ENCODE measurements around the gene MAPK1. TPM values are rescaled to one million over a fixed set of nuclear protein-coding genes. Genes with fewer than 3 reads are reported as not detected.

Gene MAPK1
- total and polyA plus RNA-seq, 9 of the 15 experiments (the other 6 are each of a cell fraction or from before 2014, with no cell fraction given), result 46.3 to 575 (median 283) TPM

GRCh38 chr22:21755851-21756284, 111.6 kb downstream of the MAPK1 start:
- Histone ChIP-seq H3K36me3 (ENCODE audit: control insufficient read depth, insufficient read depth, low read length) (peaks cover 49% of the 10 kb centered on the region), H3K27ac (ENCODE audit: extremely low read depth, low read depth, low read length) (peak overlapping the region; percentile 70), H3K4me2 (ENCODE audit: insufficient read depth, low read length) (peak overlapping the region; percentile 80), H4K20me1 (replicated peaks; ENCODE audit: control insufficient read depth, insufficient read depth, low read length) (peaks cover 7% of the 10 kb centered on the region; the same call in 1 of the 2 replicates), H3K4me3 (no peak overlapping the region), H3K9me1 (ENCODE audit: control insufficient read depth, insufficient read depth, low read length) (peaks cover 21% of the 10 kb centered on the region), H2AFZ (ENCODE audit: low read depth, low read length) (peak overlapping the region; percentile 30), H3K27me3 (ENCODE audit: control insufficient read depth in 2 of 2, insufficient read depth in 2 of 2, low read length in 2 of 2) (no peaks in the 10 kb centered on the region), H3K9me3 (replicated peaks; ENCODE audit: control insufficient read depth, insufficient read depth, low read depth, low read length) (no peaks in the 10 kb centered on the region), H3K79me2 (ENCODE audit: control insufficient read depth, insufficient read depth, low read length) (no peaks in the 10 kb centered on the region), H3K4me1 (replicated peaks in 1 of 2; ENCODE audit: control insufficient read depth in 2 of 2, insufficient read depth in 2 of 2, low read length in 2 of 2) (peaks cover 43% of the 10 kb centered on the region in 2 experiments), H3K9ac (ENCODE audit: insufficient read depth in 1 of 2, low read depth in 2 of 2, low read length in 2 of 2) (peak overlapping the region; percentile 13 to 55; a peak in 3 of 4 replicates)
- CTCF ChIA-PET (ENCODE audit: low intra/inter-chr PET ratio), result interaction anchor here (1.5 kb wide), 1 partner anchor 183 kb away, joined by 3 read pairs; no protein-coding TSS in a partner anchor
- ATAC-seq (peak; percentile 65), FAIRE-seq (peak; percentile 82), DNase-seq (ENCODE audit: extremely low read depth in 1 of 4, low spot score in 3 of 4) (peak; percentile 94 to 98 (median 98))
- 4% methylated on average over 5 of the region's 5 CpGs for WGBS (ENCODE audit: insufficient coverage, low coverage, missing lambda C conversion rate)
- intact Hi-C loops (cut with micrococcal nuclease), result loop anchor here (1.0 to 10.0 kb wide), 5 partner anchors 13 to 799 kb away; partner anchors contain the start of genes PRAME and YPEL1
- in situ Hi-C loops (cut with MboI), result no loop called here
- POLR2A ChIA-PET, result interaction anchor here (1.2 to 16.6 kb wide), 8 partner anchors 7 to 182 kb away, joined by 3 to 258 read pairs (median 18); partner anchors contain the start of gene YPEL1
- no TSS peak for BruUV-seq (replicated peaks)
- no peak for TF ChIP-seq ZNF57 (CRISPR knock-in tag; IDR thresholded peaks at IDR 0.05)
- TF ChIP-seq ZBTB8A (IDR thresholded peaks at IDR 0.05; ENCODE audit: partially characterized antibody), result no peak
- TF ChIP-seq HMGXB4 (CRISPR knock-in tag; IDR thresholded peaks at IDR 0.05), result 0 out of 2 replicates have a peak, but pooled peaks have one; percentile 57
- TF ChIP-seq ATF3 (IDR thresholded peaks at IDR 0.05), result no peak
- peak; percentile 75; the same call in 1 of the 2 replicates for TF ChIP-seq ATF3 (CRISPR knock-in tag; conservative IDR thresholded peaks at IDR 0.05)
- no peak for TF ChIP-seq JUNB (CRISPR knock-in tag; conservative IDR thresholded peaks at IDR 0.05)
- no peak for TF ChIP-seq MXD1 (CRISPR knock-in tag; IDR thresholded peaks at IDR 0.05; ENCODE audit: borderline replicate concordance, poor library complexity, severe bottlenecking)
- no peak for TF ChIP-seq ZNF140 (CRISPR knock-in tag; IDR thresholded peaks at IDR 0.05)
- no peak for TF ChIP-seq MYC (IDR thresholded peaks at IDR 0.05; ENCODE audit: low read depth, low read length)
- TF ChIP-seq MYC (CRISPR knock-in tag; IDR thresholded peaks at IDR 0.05; ENCODE audit: borderline replicate concordance, low read depth), result no peak
- TF ChIP-seq MAFK (IDR thresholded peaks at IDR 0.05; ENCODE audit: low read length), result no peak
- no peak for TF ChIP-seq ZNF589 (CRISPR knock-in tag; IDR thresholded peaks at IDR 0.05; ENCODE audit: low read depth)
- TF ChIP-seq TRIM25 (IDR thresholded peaks at IDR 0.05; ENCODE audit: borderline replicate concordance), result no peak
- TF ChIP-seq SMAD3 (CRISPR knock-in tag; conservative IDR thresholded peaks at IDR 0.05), result no peak
- TF ChIP-seq E2F1 (CRISPR knock-in tag; IDR thresholded peaks at IDR 0.05), result peak; percentile 40; the same call in 1 of the 2 replicates
- no peak for TF ChIP-seq ZNF780A (CRISPR knock-in tag; IDR thresholded peaks at IDR 0.05)
